NCI-H2107 treated with DMSO at 0.1 percent for 48 hours (cell line): ENCODE data around the gene LINC00305.

Experiments
- DNase-seq: peaks from one replicate; lab custom pipeline; 2025; ENCODE audit not compliant: unreplicated experiment; lab: John Stamatoyannopoulos, UW

Gene LINC00305

DNA sequence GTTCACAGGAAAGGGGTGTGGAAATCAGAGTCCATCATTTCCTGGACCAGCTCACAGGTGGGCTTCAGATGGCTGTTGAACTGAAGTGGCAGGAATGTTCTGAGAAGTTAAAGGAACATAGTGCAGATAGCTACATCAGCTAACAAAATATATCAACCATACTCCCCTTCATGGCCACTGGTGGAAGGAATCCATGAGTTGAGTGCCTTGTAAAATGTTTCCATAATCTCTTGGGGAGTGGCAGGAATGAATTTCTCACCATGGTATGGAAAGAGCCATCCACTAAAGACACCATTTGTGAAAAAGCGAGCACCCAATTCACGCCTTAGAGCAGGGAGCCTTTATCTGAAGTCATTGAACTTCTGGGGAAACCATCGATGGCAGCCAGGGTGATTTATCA lies at the start of gene LINC00305:
Gene LINC00305, minus strand, starts transcription at position 101 of the 400 bp plus-strand sequence.
- no peak for DNase-seq

DNA sequence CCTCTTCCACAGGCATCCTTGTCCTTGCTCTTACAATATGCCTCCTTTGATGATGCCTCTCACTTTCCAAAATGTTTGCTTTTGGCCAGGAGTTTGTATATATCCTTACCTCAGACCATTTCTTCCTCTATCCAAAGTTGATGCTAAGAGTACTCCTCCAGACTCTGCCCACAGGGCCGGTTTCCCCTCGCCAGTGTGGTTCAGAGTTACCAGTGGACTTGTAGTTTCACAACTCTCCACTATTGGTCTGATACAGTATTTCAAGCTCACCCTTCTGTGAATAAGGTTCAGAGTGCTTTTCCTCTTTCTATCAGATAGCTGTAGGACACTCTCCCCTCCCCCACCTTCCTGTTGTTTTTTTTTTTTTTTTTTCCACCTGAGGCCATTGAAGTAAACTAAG lies 42.2 kb upstream of the LINC00305 start:
- no peak for DNase-seq

GRCh38 chr18:64185987-64186386 lies 37.1 kb upstream of the LINC00305 start:
- no peak for DNase-seq

GRCh38 chr18:64183665-64184064 lies 34.8 kb upstream of the LINC00305 start:
- no peak for DNase-seq

- no peak for DNase-seq
These were observed 31.7 kb upstream of the LINC00305 start for GRCh38 chr18:64180617-64181016.

DNA sequence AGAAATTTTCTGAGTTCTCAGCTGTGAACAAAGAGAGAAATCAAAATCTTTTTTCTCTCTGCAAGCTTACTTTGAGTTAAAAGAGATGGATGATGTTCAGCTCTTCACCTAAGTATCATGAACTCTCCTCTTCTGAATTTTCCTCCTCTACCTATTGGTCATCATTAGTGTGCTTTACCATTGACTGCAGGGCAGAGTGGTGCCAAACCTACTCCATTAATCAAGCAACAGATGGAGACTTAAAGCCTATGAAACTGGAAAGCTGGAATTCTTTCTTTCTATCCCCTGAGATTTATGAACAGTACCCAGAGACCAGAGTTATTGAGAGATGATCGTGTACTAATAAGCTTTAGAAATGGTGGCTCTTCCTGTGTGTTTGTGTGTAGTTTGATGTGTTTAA lies 31.3 kb upstream of the LINC00305 start:
- DNase-seq = no peak

- DNase-seq = no peak
These were observed 30.7 kb upstream of the LINC00305 start for GRCh38 chr18:64179556-64180080.

DNA sequence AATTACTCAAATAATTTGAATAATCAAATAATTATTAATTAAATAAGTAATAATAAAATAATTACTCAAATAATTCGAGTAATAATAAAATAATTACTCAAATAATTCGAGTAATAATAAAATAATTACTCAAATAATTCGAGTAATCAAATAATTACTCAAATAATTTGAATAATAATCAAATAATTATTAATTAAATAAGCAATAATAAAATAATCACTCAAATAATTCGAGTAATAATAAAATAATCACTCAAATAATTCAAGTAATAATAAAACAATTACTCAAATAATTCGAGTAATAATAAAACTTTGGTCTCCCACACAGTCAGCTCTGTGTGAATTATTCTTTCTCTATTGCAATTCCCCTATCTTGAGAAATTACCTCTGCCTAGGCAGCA lies 30.0 kb upstream of the LINC00305 start:
- DNase-seq = no peak

- no peak for DNase-seq
These were observed 26.5 kb upstream of the LINC00305 start for GRCh38 chr18:64175432-64175831.

DNA sequence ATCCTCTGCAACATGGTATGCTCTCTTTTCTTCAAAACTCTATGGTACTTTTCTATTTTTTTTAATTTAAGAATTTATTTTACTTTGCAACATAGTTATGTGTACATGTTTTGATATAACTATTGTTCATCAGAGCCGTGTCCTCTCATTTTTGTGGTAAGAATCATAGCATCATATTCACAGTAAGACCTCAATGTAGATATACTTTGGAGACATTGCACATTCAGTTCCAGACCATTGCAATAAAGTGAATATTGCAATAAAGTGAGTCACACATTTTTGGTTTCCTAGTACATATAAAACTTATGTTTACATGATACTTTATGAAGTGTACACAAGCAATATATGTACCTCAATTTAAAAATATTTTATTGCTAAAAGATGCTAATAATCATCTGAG lies 22.7 kb upstream of the LINC00305 start:
- DNase-seq = no peak

GRCh38 chr18:64167408-64167925 lies 18.6 kb upstream of the LINC00305 start:
- no peak for DNase-seq

DNA sequence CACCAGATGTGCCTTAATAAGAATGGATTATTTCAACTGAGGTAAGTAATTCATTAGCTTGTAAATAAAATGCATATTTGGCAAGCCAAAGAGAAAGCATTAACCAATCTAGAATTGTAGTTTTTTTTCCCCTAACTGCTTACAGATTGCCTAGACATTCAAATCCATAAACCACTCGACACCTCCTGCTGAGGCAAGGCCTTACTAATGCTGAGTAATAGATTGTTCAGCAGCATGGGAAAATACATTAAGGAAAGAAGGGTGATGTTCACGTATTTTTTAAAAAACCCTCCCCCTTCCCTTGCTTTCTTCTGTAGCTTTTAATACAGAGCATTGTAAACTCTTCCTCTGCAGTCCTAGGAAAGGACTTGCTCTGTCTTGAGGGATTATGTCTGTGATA lies 17.0 kb upstream of the LINC00305 start:
- DNase-seq = peak; percentile 26

- no peak for DNase-seq
These were observed 16.0 kb upstream of the LINC00305 start for GRCh38 chr18:64164883-64165282.

GRCh38 chr18:64149916-64150438 lies 1.1 kb upstream of the LINC00305 start:
- DNase-seq = no peak

DNA sequence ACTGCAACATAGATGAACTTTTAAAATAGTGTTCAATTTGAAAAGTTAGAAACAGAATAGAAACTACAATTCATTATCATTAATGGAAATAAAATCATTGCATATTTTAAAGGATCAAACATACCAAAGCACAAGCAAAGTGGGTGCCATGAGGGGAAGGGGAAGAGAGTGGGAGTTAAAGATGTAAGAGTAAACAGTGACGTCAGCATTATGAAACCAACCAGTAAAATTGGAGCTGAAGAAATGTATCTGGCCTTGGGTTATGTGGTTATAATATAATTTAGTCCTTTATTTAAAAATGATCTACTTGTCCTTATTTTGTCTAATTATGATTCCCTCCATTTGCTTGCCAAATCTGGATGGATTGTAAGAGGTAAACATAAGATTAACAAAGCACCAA lies 6.0 kb downstream of the LINC00305 start:
- DNase-seq = no peak

DNA sequence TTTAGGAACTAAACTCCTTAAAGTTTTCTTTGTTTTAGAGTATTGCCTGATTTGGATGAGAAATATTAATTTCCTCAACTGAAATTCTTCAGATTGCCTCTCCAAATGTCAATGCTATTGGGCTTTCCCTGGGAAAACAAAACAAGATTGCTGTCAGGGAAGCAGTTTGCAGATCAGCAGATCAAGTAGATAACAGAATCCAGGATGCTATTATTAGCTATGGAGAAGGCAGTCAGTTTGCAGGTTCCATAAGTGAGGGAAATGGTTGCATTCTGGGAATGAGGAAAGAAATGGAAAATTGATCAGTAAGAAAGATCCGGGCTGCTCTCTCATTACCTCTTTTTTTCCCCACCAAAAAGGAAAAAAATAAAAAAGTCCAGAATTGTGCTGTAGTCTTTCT lies 11.0 kb downstream of the LINC00305 start:
- no peak for DNase-seq

- no peak for DNase-seq
These were observed 14.7 kb downstream of the LINC00305 start for GRCh38 chr18:64134044-64134747.

DNA sequence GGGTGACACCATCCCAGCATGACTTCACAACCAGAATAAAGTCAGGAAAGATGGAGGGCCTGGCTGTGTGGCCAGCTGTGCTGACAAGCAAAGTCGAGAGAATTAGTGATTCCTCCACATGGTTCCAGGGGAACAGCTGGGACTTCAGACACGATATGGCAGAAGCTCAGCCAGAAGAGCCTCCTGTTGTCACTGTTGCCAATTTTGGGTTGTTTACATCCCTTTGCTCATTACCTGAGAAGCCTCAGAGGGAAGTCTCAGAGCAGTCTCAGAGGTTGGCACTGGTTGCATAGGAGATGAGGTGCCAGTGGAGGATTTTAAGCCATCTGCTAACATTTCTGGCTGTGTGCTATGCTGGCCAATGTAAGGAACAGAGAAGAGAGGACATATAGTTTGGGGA lies 16.0 kb downstream of the LINC00305 start:
- DNase-seq = no peak

- no peak for DNase-seq
These were observed 17.6 kb downstream of the LINC00305 start for GRCh38 chr18:64131314-64131713.

- DNase-seq = no peak
These were observed 21.7 kb downstream of the LINC00305 start for GRCh38 chr18:64127172-64127571.

GRCh38 chr18:64119916-64120315 lies 29.0 kb downstream of the LINC00305 start:
- DNase-seq = no peak

- DNase-seq = no peak
These were observed 30.5 kb downstream of the LINC00305 start for GRCh38 chr18:64118406-64118805.
